D721Med (cell line): ENCODE results near the gene SH3BP4.

Source experiments
- DNase-seq: peaks from one replicate; pipeline ENCODE4 v3.0.0; 2011; ENCODE audit warnings: low spot score; ENCODE audit not compliant: insufficient read length
- FAIRE-seq: peaks from 2 replicates; lab custom pipeline; 2011; peaks lifted over from hg19 to GRCh38; lab: Jason Lieb, UNC
- TF ChIP-seq, protein P1 (sequence below): IDR thresholded peaks from 2 replicates; pipeline ENCODE4 v1.5.1; 2012; ENCODE audit warnings: mild to moderate bottlenecking, control low read depth; ENCODE audit not compliant: insufficient read depth; ENCODE audit errors: missing control alignments

Gene SH3BP4

DNA sequence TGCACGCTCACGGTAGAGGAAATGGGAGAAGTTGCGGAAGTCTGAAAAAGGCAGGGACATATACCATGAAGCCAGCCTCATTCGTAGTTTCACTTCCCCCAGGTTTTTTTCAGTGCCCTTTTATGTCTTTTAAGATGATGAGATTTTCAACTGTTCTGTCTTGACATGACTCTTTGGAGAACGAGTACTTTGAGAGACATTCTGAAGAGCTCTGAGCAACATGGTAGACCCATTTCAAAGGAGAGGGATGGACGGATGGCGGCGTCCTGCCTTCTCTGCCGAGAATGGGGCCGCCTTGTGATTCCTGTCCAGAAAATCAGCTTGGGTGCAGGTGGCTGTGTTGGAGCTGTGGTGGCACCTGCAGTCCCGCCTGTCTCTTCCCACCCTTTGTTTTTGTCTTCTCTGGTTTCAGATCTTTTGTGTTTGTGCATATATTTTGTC lies 41.7 kb downstream of the SH3BP4 start:
- FAIRE-seq, result no peak
- TF ChIP-seq, protein P1, sequence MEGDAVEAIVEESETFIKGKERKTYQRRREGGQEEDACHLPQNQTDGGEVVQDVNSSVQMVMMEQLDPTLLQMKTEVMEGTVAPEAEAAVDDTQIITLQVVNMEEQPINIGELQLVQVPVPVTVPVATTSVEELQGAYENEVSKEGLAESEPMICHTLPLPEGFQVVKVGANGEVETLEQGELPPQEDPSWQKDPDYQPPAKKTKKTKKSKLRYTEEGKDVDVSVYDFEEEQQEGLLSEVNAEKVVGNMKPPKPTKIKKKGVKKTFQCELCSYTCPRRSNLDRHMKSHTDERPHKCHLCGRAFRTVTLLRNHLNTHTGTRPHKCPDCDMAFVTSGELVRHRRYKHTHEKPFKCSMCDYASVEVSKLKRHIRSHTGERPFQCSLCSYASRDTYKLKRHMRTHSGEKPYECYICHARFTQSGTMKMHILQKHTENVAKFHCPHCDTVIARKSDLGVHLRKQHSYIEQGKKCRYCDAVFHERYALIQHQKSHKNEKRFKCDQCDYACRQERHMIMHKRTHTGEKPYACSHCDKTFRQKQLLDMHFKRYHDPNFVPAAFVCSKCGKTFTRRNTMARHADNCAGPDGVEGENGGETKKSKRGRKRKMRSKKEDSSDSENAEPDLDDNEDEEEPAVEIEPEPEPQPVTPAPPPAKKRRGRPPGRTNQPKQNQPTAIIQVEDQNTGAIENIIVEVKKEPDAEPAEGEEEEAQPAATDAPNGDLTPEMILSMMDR, result no peak
- DNase-seq, result no peak

GRCh38 chr2:234994438-234995321 lies 42.9 kb downstream of the SH3BP4 start:
- TF ChIP-seq, protein P1, result no peak
- DNase-seq, result no peak
- FAIRE-seq, result no peak

- DNase-seq (no peak), FAIRE-seq (no peak)
- TF ChIP-seq, protein P1, result no peak
Measured at GRCh38 chr2:234995332-234996068, 43.7 kb downstream of the SH3BP4 start.

GRCh38 chr2:234996069-234996940 lies 44.5 kb downstream of the SH3BP4 start:
- FAIRE-seq (no peak), DNase-seq (no peak)
- TF ChIP-seq, protein P1, result no peak

GRCh38 chr2:234996941-234997270 lies 45.1 kb downstream of the SH3BP4 start:
- TF ChIP-seq, protein P1, result no peak
- FAIRE-seq (no peak), DNase-seq (no peak)

DNA sequence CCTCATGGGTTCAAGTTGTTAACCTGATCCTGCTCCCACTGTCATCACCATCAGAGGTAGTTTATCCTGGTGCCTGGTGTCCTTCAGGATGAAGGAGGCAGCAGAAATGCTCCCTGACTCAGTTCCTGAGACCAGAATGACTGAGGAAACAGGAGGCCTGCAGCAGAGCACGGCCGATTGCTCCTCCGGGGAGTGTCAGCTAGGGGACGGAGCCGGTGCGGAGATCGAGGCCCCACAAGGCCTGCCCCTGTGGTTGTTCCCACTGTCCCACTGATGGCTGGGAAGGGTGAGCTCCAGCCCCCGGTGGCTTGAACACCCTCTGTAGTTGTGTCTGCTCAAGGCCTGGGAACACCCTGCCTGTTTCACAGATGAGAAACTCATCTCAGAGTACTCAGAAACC lies 45.6 kb downstream of the SH3BP4 start:
- DNase-seq (no peak), FAIRE-seq (no peak)
- TF ChIP-seq, protein P1, result no peak
